ENCODE data around the gene BCKDHA.

BCKDHA gene

DNA sequence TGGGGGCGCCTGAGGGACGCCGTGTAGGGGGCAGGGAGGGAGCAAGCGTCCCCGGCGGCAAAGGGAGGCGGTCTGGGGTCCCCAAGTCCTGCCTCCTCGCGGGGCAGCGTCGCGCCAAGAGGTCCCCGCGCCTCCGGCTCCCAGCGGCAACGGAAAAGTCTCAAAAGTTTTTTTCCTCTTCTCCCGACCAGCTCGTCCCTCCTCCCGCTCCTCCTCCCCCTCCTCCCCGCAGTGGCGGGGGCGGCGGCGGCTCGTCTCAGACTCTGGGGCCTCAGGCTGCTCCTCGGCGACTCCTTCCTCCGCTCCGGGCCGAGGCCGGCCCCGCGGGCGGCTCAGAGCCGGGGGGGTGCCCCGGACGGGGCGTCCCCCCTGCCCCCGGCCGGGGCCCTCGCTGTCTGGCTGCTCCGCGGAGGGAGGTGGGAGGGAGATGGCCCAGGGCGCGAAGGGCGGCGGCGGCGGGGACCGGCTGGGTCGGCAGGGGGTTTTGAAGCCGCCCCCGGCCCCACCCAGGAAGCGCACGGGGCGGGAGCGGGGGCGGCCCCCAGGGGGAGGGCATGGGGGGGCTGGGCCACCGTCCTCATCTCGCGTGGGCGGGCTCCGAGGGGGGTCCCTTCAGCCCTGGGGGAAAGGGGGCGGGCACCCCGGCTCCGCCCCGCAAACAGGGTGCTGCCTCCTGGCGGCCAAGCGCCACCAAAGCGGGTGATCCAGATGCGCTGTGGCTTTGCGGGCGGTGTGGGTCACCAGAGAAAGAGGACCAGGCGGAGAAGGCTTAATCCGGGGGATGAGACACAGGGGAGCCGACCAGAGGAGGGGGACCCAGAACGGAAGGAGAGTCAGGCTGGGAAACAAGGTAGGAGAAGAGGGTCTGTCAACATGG, 43.9 kb upstream of the BCKDHA start, which contains the start of gene TGFB1:
TGFB1 (minus strand) TSS at position 457 of the 877 bp plus-strand sequence. CDS start 878 bp downstream, outside the sequence.
- no peak for DNase-seq (ENCODE audit: low read depth)
- TF ChIP-seq, protein P1, sequence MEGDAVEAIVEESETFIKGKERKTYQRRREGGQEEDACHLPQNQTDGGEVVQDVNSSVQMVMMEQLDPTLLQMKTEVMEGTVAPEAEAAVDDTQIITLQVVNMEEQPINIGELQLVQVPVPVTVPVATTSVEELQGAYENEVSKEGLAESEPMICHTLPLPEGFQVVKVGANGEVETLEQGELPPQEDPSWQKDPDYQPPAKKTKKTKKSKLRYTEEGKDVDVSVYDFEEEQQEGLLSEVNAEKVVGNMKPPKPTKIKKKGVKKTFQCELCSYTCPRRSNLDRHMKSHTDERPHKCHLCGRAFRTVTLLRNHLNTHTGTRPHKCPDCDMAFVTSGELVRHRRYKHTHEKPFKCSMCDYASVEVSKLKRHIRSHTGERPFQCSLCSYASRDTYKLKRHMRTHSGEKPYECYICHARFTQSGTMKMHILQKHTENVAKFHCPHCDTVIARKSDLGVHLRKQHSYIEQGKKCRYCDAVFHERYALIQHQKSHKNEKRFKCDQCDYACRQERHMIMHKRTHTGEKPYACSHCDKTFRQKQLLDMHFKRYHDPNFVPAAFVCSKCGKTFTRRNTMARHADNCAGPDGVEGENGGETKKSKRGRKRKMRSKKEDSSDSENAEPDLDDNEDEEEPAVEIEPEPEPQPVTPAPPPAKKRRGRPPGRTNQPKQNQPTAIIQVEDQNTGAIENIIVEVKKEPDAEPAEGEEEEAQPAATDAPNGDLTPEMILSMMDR (conservative IDR thresholded peaks at IDR 0.05; ENCODE audit: low read depth, low read length), result peak; percentile 79
- peak within 1 kb of the TSS; percentile 73 for H3K4me3 ChIP-seq (ENCODE audit: low read length)

DNA sequence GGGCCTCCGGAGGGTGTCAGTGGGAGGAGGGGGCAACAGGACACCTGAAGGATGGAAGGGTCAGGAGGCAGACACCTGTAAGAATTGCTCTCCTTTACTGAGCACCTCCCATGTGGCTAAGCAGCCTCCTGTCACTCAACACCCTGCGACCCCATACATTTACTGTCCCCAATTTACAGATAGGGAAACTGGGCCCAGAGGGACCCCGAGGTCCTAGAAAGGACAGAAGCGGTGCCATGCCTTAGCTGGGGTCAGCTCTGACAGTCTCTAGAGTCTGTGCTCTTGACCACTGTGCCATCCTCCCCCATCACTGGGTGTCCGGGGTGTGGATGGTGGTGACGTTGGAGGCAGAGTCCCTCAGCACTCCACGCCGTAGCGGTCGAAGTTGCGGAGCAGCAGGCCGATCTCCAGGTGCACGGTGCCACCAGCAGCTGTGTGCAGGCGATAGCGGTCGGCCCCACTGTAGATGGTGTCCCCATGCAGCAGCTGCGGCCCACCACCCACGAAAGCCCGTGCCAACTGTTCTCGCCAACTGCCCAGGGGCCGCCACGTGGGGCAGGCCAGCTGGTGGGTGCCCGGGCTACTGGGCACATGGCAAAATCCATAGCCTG, 43.2 kb upstream of the BCKDHA start:
- no peak for DNase-seq (ENCODE audit: low read depth)
- H3K4me3 ChIP-seq (ENCODE audit: low read length), result peak overlapping the region; percentile 73
- TF ChIP-seq, protein P1 (conservative IDR thresholded peaks at IDR 0.05; ENCODE audit: low read depth, low read length), result no peak

DNA sequence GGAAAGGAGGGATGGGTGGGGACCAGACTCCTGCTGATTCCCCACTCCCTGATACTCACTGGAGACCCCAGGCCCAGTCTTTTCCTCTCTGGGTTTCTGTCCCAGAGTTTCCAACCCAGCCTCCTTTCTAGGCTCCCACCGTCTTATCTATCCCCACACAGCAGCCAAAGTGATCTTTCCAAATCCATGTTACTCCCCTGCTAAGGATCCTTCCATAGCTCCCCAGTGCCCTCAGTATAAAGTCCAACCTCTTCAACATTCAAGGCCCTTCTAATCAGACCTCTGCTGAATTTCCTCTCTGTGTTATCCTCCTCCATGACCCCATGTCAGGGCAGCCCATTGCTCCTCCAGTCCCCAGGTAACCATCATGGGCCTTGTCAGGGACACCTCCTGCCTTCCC, 42.6 kb upstream of the BCKDHA start:
- TF ChIP-seq, protein P1 (conservative IDR thresholded peaks at IDR 0.05; ENCODE audit: low read depth, low read length), result no peak
- no peak for DNase-seq (ENCODE audit: low read depth)
- H3K4me3 ChIP-seq (ENCODE audit: low read length), result no peak overlapping the region

DNA sequence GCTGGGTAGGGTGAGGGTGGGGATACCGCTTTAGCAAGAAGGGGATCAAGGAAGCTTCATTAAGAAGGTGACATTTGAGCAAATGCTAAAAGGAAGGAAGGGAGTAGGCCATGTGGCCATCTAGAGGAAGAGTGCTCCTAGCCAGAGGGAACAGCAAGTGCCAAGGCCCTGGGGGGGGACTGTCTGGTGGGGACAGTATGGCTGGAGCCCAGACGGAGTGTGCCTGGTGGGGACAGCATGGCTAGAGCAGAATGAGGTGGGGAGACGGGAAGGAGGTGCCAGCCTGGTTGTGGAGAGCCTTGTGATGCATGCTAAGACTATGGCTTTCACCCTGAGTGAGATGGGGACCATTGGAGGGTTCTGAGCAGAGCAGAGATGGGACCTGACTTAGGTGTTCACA, 41.8 kb upstream of the BCKDHA start:
- DNase-seq (ENCODE audit: low read depth), result no peak
- no peak overlapping the region for H3K4me3 ChIP-seq (ENCODE audit: low read length)
- TF ChIP-seq, protein P1 (conservative IDR thresholded peaks at IDR 0.05; ENCODE audit: low read depth, low read length), result no peak

DNA sequence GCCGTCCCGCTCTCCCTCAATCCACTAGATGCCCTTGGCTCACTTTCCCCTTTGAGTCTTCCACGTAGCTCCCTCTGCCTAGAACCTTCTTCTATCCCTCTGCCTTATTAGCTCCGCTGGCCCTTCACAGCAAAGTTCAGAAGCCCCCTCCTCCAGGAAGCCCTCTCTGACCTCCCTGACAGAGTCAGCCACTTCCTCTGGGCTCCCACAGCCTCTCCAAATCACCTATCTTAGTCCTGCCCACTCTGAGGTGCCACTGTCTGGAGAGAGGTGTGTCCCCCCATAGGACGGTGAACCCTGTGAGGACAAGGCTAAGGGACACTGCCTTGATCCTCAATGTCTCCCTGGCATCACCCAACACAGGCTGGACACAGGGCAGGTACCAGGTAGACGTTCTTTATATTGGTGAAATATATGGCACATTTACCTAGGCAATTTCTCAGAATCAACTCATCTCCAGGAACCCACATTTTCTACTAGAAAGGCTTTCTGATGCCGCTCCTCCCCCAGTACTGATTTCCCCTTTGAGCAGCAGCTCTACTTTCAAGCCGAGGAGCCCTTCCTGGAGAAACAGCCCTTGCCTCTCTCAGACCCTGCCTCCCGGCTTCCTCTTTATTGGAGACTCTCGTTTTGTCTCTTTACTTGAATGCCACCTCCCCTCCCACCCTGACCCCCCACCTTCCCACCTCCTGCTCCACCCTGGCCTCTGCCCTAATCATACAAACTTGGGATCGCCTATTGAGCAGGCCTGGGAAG, 40.5 kb upstream of the BCKDHA start:
- no peak overlapping the region for H3K4me3 ChIP-seq (ENCODE audit: low read length)
- TF ChIP-seq, protein P1 (conservative IDR thresholded peaks at IDR 0.05; ENCODE audit: low read depth, low read length), result no peak
- no peak for DNase-seq (ENCODE audit: low read depth)

DNA sequence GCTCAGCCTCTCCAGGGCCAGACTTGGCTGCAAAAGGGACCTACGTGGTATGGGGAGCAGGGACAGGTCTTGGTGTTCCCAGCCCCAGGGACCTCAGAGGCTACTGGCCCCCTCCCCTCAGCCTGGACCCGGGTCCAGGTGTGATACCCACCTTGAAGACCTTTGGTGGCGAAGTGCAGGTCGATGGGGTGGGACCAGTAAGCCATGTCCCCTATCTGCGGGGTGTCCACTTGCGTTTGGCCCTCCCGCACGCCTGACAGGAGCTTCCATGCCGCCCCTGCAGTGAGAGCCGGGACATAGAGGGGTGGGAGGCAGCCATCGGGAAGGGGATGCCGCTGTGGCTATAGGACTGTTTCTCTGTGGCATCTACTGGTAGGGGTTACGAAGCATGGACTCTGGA, 39.9 kb upstream of the BCKDHA start:
- H3K4me3 ChIP-seq (ENCODE audit: low read length), result no peak overlapping the region
- DNase-seq (ENCODE audit: low read depth), result no peak
- TF ChIP-seq, protein P1 (conservative IDR thresholded peaks at IDR 0.05; ENCODE audit: low read depth, low read length), result no peak

Data from retinal pigment epithelial cell (primary cell).